HepG2 (cell line): Measurements from ENCODE around the gene FAM32A. TPM values are rescaled to one million over a fixed set of nuclear protein-coding genes. Genes with fewer than 3 reads are reported as not detected.

Experiments
- ATAC-seq: fragments of 200-7000 bp; cut with Tn5 transposase; 3 replicates; pipeline ENCODE4 v1.9.1; 2020; ENCODE audit warnings: mild to moderate bottlenecking, moderate library complexity
- BruUV-seq: library from RNA; stranded (reverse); fragments of 400-500 nt; replicated peaks from 2 replicates; lab custom pipeline; 2021; lab: Mats Ljungman, UMichigan
- CTCF ChIA-PET: fragments of 300-600 bp; formaldehyde crosslinking; extraction: SDS; loops from one replicate; lab custom pipeline; 2021; ENCODE audit warnings: low total read pairs, inconsistent platforms, low intra/inter-chr PET ratio; lab: Yijun Ruan, JAX
- POLR2A ChIA-PET: fragments of 350-600 bp; sonication (Branson Sonifier 250); formaldehyde crosslinking; loops from one replicate; lab custom pipeline; 2020; ENCODE audit warnings: antibody characterized with exemption, inconsistent platforms; lab: Yijun Ruan, JAX
- DNase-seq: peaks from one replicate; pipeline ENCODE4 v3.0.0-alpha.2; 2015; ENCODE audit warnings: low spot score
- FAIRE-seq: peaks from 3 replicates; lab custom pipeline; 2011; peaks lifted over from hg19 to GRCh38; lab: Jason Lieb, UNC
- H2AFZ ChIP-seq: one replicate; pipeline ENCODE4 v1.6.1; 2011; ENCODE audit warnings: low read length, inconsistent platforms
- H3K27ac ChIP-seq: fragments of 300-600 bp; 3 replicates; pipeline ENCODE4 v1.8.0; 2011; ENCODE audit warnings: mixed run types, mild to moderate bottlenecking, mixed read lengths, low read length, inconsistent platforms; ENCODE audit not compliant: insufficient read depth; ENCODE audit errors: extremely low read length
- H3K27me3 ChIP-seq, 2 experiments: fragments of 200-600 bp in 1 of 2; 2 replicates in 1 of 2; 3 replicates in 1 of 2; pipeline versions ENCODE4 v1.6.0 to v1.8.0; 2011; ENCODE audit warnings: low read length in 2 of 2, mild to moderate bottlenecking in 2 of 2, moderate library complexity in 2 of 2, inconsistent platforms in 1 of 2; ENCODE audit not compliant: insufficient read depth in 2 of 2, control insufficient read depth in 1 of 2
- H3K36me3 ChIP-seq, 2 experiments: fragments of 200-600 bp in 1 of 2; replicated peaks in 1 of 2; 2 replicates in 1 of 2; 3 replicates in 1 of 2; pipeline versions ENCODE4 v1.5.1 to v1.8.0; 2011; ENCODE audit warnings: low read length in 2 of 2, inconsistent platforms in 1 of 2; ENCODE audit not compliant: insufficient read depth in 2 of 2, control insufficient read depth in 1 of 2
- H3K4me1 ChIP-seq: 2 replicates; pipeline ENCODE4 v1.5.1; 2012; ENCODE audit warnings: low read length, inconsistent platforms; ENCODE audit not compliant: insufficient read depth
- H3K4me2 ChIP-seq: 2 replicates; pipeline ENCODE4 v1.6.0; 2011; ENCODE audit warnings: low read depth, low read length, inconsistent platforms
- H3K4me3 ChIP-seq, 3 experiments: fragments of 200-600 bp in 1 of 3; sonication (generic), shearing (Covaris generic) in 1 of 3; replicated peaks in 1 of 3; 2 replicates each; pipeline ENCODE4 v1.5.1; 2011 to 2016; ENCODE audit warnings: low read length in 3 of 3, inconsistent platforms in 2 of 3, low read depth in 2 of 3, mild to moderate bottlenecking in 2 of 3, control low read depth in 1 of 3, mixed read lengths in 1 of 3; ENCODE audit not compliant: insufficient read depth in 1 of 3
- H3K79me2 ChIP-seq: one replicate; pipeline ENCODE4 v1.6.1; 2011; ENCODE audit warnings: low read length, inconsistent platforms; ENCODE audit not compliant: insufficient read depth
- H3K9ac ChIP-seq: 2 replicates; pipeline ENCODE4 v1.6.0; 2011; ENCODE audit warnings: mild to moderate bottlenecking, low read depth, low read length, inconsistent platforms; ENCODE audit not compliant: insufficient read depth
- H3K9me3 ChIP-seq: 2 replicates; pipeline ENCODE4 v1.5.1; 2012; ENCODE audit warnings: mild to moderate bottlenecking, low read length
- H4K20me1 ChIP-seq: 2 replicates; pipeline ENCODE4 v1.6.0; 2011; ENCODE audit warnings: inconsistent platforms, mild to moderate bottlenecking, low read length, moderate library complexity; ENCODE audit not compliant: insufficient read depth
- ATAD3A ChIP-seq: sonication (generic); formaldehyde crosslinking; IDR thresholded peaks from 2 replicates; pipeline ENCODE4 v1.4.0; 2020; ENCODE audit warnings: missing genetic modification reagents
- BCL6 ChIP-seq: IDR thresholded peaks from 2 replicates; pipeline ENCODE4 v1.6.1; 2016; ENCODE audit warnings: missing genetic modification reagents, missing compliant biosample characterization
- CENPBD1 ChIP-seq: sonication (generic); formaldehyde crosslinking; IDR thresholded peaks from 2 replicates; pipeline ENCODE4 v1.8.0; 2022; ENCODE audit warnings: missing genetic modification reagents, low read depth, mild to moderate bottlenecking, borderline replicate concordance
- MAF1 ChIP-seq: sonication (generic); formaldehyde crosslinking; IDR thresholded peaks from 2 replicates; pipeline ENCODE4 v1.5.0; 2020; ENCODE audit warnings: missing genetic modification reagents, borderline replicate concordance
- PHF20 ChIP-seq: sonication (generic); formaldehyde crosslinking; IDR thresholded peaks from 2 replicates; pipeline ENCODE4 v1.5.0; 2020; ENCODE audit warnings: mild to moderate bottlenecking, missing genetic modification reagents
- RBFOX2 ChIP-seq: fragments of 200-400 bp; formaldehyde crosslinking; IDR thresholded peaks from 2 replicates; pipeline ENCODE4 v1.6.1; 2017; ENCODE audit warnings: low read depth, mild to moderate bottlenecking, low read length
- RFXANK ChIP-seq: IDR thresholded peaks from 2 replicates; pipeline ENCODE4 v1.6.1; 2016
- RFXAP ChIP-seq: sonication (generic); formaldehyde crosslinking; IDR thresholded peaks from 2 replicates; pipeline ENCODE4 v1.4.0; 2020; ENCODE audit warnings: missing genetic modification reagents, borderline replicate concordance
- RXRB ChIP-seq: IDR thresholded peaks from 2 replicates; pipeline ENCODE4 v1.6.1; 2016; ENCODE audit warnings: borderline replicate concordance, missing genetic modification reagents, missing compliant biosample characterization
- SNAPC4 ChIP-seq: sonication (generic); formaldehyde crosslinking; IDR thresholded peaks from 2 replicates; pipeline ENCODE4 v1.4.0; 2020; ENCODE audit warnings: mild to moderate bottlenecking, missing genetic modification reagents
- TBX3 ChIP-seq: fragments of 450-650 bp; IDR thresholded peaks from 2 replicates; pipeline ENCODE4 v1.6.1; 2017; ENCODE audit warnings: antibody characterized with exemption, mild to moderate bottlenecking, inconsistent platforms, borderline replicate concordance
- TOPORS ChIP-seq: sonication (generic); formaldehyde crosslinking; IDR thresholded peaks from 2 replicates; pipeline ENCODE4 v1.8.0; 2023; ENCODE audit warnings: mild to moderate bottlenecking, missing genetic modification reagents
- ZGPAT ChIP-seq: IDR thresholded peaks from 2 replicates; pipeline ENCODE4 v1.6.1; 2016; ENCODE audit warnings: mild to moderate bottlenecking
- ZNF232 ChIP-seq: sonication (generic); formaldehyde crosslinking; IDR thresholded peaks from 2 replicates; pipeline ENCODE4 v1.4.0; 2020; ENCODE audit warnings: missing genetic modification reagents, borderline replicate concordance
- ZNF263 ChIP-seq: sonication (generic); formaldehyde crosslinking; IDR thresholded peaks from 2 replicates; pipeline ENCODE4 v1.4.0; 2020; ENCODE audit warnings: missing genetic modification reagents
- ZNF367 ChIP-seq: sonication (generic); formaldehyde crosslinking; IDR thresholded peaks from 2 replicates; pipeline ENCODE4 v1.4.0; 2020; ENCODE audit warnings: missing genetic modification reagents, borderline replicate concordance
- ZNF672 ChIP-seq: sonication (generic); formaldehyde crosslinking; IDR thresholded peaks from 2 replicates; pipeline ENCODE4 v1.8.1; 2022; ENCODE audit warnings: missing genetic modification reagents
- WGBS: methylation state at CpG from one replicate; pipeline ENCODE4 v1.1.6; 2017; ENCODE audit warnings: low lambda C conversion rate; 5-methylcytosine and 5-hydroxymethylcytosine counted together
- in situ Hi-C: cut with HindIII; loops from 2 replicates; pipeline ENCODE4 v1.10.0; 2017; ENCODE audit warnings: low pct_unique_long_range_greater_than_20kb; ENCODE audit not compliant: extremely low pct_ligation_motif_present
- intact Hi-C: fragments of 100-400 bp; cut with micrococcal nuclease; formaldehyde crosslinking; loops from one replicate; pipeline ENCODE4 v1.10.0; 2022; ENCODE audit not compliant: unreplicated experiment
- polyA plus RNA-seq, 8 experiments: library from polyadenylated mRNA; depleted of rRNA in 3 of 8; stranded (reverse) in 7 of 8; unstranded in 1 of 8; fragments of >200 nt; fragmentation: Illumina TruSeq in 4 of 8; extraction: Trizol in 4 of 8; gene quantifications; 2 replicates each; pipeline versions ENCODE4 v1.2.1 to v1.2.3, GENCODE V29; 2011 to 2016; ENCODE audit warnings: low read depth in 4 of 8, missing spikeins in 1 of 8, mixed read lengths in 1 of 8; ENCODE audit not compliant: insufficient read depth in 1 of 8
- total RNA-seq, 5 experiments: library from RNA; depleted of rRNA; stranded (reverse); fragments of >200 nt; fragmentation: Illumina TruSeq; extraction: Trizol; gene quantifications; 2 replicates each; pipeline ENCODE4 v1.2.3, GENCODE V29; 2016; ENCODE audit warnings: low read depth in 1 of 5

FAM32A gene
- total and polyA plus RNA-seq, 2 of the 13 experiments (the other 11 are each of a cell fraction or from before 2014, with no cell fraction given): 85.8 to 86.2 TPM

- peak; percentile 66 for ATAC-seq
- POLR2A ChIA-PET: interaction anchor here (1.1 kb wide), 1 partner anchor 20 kb away, joined by 3 read pairs; no protein-coding TSS in a partner anchor
- peak; percentile 32 for FAIRE-seq
- BruUV-seq: no TSS peak
- in situ Hi-C loops: no loop called here
- no peak overlapping the region for H3K9ac ChIP-seq
- H3K4me3 ChIP-seq: no peak overlapping the region
- no peaks in the 10 kb centered on the region for H4K20me1 ChIP-seq
- H3K36me3 ChIP-seq: peaks cover 26 to 50% of the 10 kb centered on the region in 2 experiments; a peak in 4 of 5 replicates
- H2AFZ ChIP-seq: no peak overlapping the region
- H3K9me3 ChIP-seq: no peaks in the 10 kb centered on the region
- peak overlapping the region; percentile 29 for H3K27ac ChIP-seq
- no peaks in the 10 kb centered on the region for H3K27me3 ChIP-seq
- WGBS: 70% methylated on average over 8 of the region's 11 CpGs
- intact Hi-C loops: no loop called here
- peaks cover 35% of the 10 kb centered on the region for H3K4me1 ChIP-seq
- H3K79me2 ChIP-seq: peaks cover 7% of the 10 kb centered on the region
- no peak overlapping the region for H3K4me2 ChIP-seq
- DNase-seq: peak; percentile 24
- CTCF ChIA-PET: no interaction called here
- TF ChIP-seq TBX3: no peak
- TF ChIP-seq RFXANK (CRISPR knock-in tag): no peak
- no peak for TF ChIP-seq ZNF672
- no peak for TF ChIP-seq SNAPC4 (CRISPR knock-in tag)
- no peak for TF ChIP-seq RBFOX2
- no peak for TF ChIP-seq RFXAP
- TF ChIP-seq MAF1 (CRISPR knock-in tag): no peak
- TF ChIP-seq CENPBD1 (CRISPR knock-in tag): no peak
- TF ChIP-seq RXRB (CRISPR knock-in tag): 0 out of 2 replicates have a peak, but pooled peaks have one; percentile 32
- no peak for TF ChIP-seq ZGPAT (CRISPR knock-in tag)
- no peak for TF ChIP-seq ZNF263 (CRISPR knock-in tag)
- TF ChIP-seq ZNF232 (CRISPR knock-in tag): no peak
- TF ChIP-seq PHF20 (CRISPR knock-in tag): no peak
- TF ChIP-seq ZNF367 (CRISPR knock-in tag): no peak
- TF ChIP-seq ATAD3A: no peak
- TF ChIP-seq TOPORS (CRISPR knock-in tag): no peak
- TF ChIP-seq BCL6 (CRISPR knock-in tag): 0 out of 2 replicates have a peak, but pooled peaks have one; percentile 39
Observed at GRCh38 chr19:16205205-16206045, 20.2 kb downstream of the FAM32A start.
